Measurements from ENCODE around the gene ALDH1A2. TPM values are rescaled to one million over a fixed set of nuclear protein-coding genes. Genes with fewer than 3 reads are reported as not detected.

ALDH1A2 gene
- total RNA-seq, 1 donor = 2.1 TPM

GRCh38 chr15:57953874-57954273 is 111.6 kb downstream of the ALDH1A2 start:
- TF ChIP-seq CTCF (IDR thresholded peaks at IDR 0.05; ENCODE audit: insufficient read depth, low read length) = no peak
- DNase-seq (ENCODE audit: low read depth) = no peak
- no peak overlapping the region for H3K4me3 ChIP-seq (ENCODE audit: low read depth, low read length)

GRCh38 chr15:57951328-57951932 is 114.1 kb downstream of the ALDH1A2 start:
- no peak for DNase-seq (ENCODE audit: low read depth)
- TF ChIP-seq CTCF (IDR thresholded peaks at IDR 0.05; ENCODE audit: insufficient read depth, low read length) = no peak
- H3K4me3 ChIP-seq (ENCODE audit: low read depth, low read length) = no peak overlapping the region

- no peak overlapping the region for H3K4me3 ChIP-seq (ENCODE audit: low read depth, low read length)
- DNase-seq (ENCODE audit: low read depth) = no peak
- TF ChIP-seq CTCF (IDR thresholded peaks at IDR 0.05; ENCODE audit: insufficient read depth, low read length) = no peak
These were observed 115.0 kb downstream of the ALDH1A2 start for GRCh38 chr15:57950381-57950946.

- H3K4me3 ChIP-seq (ENCODE audit: low read depth, low read length) = no peak overlapping the region
- TF ChIP-seq CTCF (IDR thresholded peaks at IDR 0.05; ENCODE audit: insufficient read depth, low read length) = no peak
- DNase-seq (ENCODE audit: low read depth) = no peak
These were observed 116.1 kb downstream of the ALDH1A2 start for GRCh38 chr15:57949374-57949943.

- H3K4me3 ChIP-seq (ENCODE audit: low read depth, low read length) = no peak overlapping the region
- DNase-seq (ENCODE audit: low read depth) = no peak
- TF ChIP-seq CTCF (IDR thresholded peaks at IDR 0.05; ENCODE audit: insufficient read depth, low read length) = no peak
These were observed 116.9 kb downstream of the ALDH1A2 start for GRCh38 chr15:57948351-57949289.

GRCh38 chr15:57947781-57948180 is 117.7 kb downstream of the ALDH1A2 start:
- DNase-seq (ENCODE audit: low read depth) = peak; percentile 14
- no peak for TF ChIP-seq CTCF (IDR thresholded peaks at IDR 0.05; ENCODE audit: insufficient read depth, low read length)
- H3K4me3 ChIP-seq (ENCODE audit: low read depth, low read length) = no peak overlapping the region

Data from fibroblast of the aortic adventitia (primary cell).